Activated CD8-positive, alpha-beta T cell treated with anti-CD3 and anti-CD28 coated beads, Interleukin-2, amount 10 ng/mL, durations not matched to agents 7 days and 5 days (primary cell): Measurements from ENCODE around the gene DDX39A. TPM values are rescaled to one million over a fixed set of nuclear protein-coding genes. Genes with fewer than 3 reads are reported as not detected.
A peak's percentile ranks its signal among the peaks of the same experiment; 100 is the strongest.

Experiments
- ATAC-seq: fragments of 150-1000 bp; cut with Tn5 transposase; one replicate; pipeline ENCODE4 v1.10.0; 2021; ENCODE audit warnings: moderate library complexity
- CTCF ChIA-PET: fragments of 350-600 bp; sonication (Branson Sonifier 250); formaldehyde crosslinking; loops from one replicate; lab custom pipeline; 2021; ENCODE audit warnings: antibody characterized with exemption; lab: Charles Lee
- POLR2A ChIA-PET: fragments of 350-600 bp; sonication (Branson Sonifier 250); formaldehyde crosslinking; loops from one replicate; lab custom pipeline; 2021; ENCODE audit warnings: antibody characterized with exemption; lab: Charles Lee
- DNase-seq: peaks from one replicate; pipeline ENCODE4 v3.0.0-alpha.2; 2020
- H3K27ac Mint-ChIP-seq: one replicate; pipeline ENCODE4 v1.8.0; 2021; ENCODE audit warnings: mild to moderate bottlenecking, mixed read lengths
- H3K27me3 Mint-ChIP-seq: one replicate; pipeline ENCODE4 v1.8.0; 2021; ENCODE audit warnings: low read depth, mixed read lengths
- H3K36me3 Mint-ChIP-seq: one replicate; pipeline ENCODE4 v1.8.0; 2021; ENCODE audit warnings: low read depth, mixed read lengths
- H3K4me1 Mint-ChIP-seq: one replicate; pipeline ENCODE4 v1.8.0; 2021; ENCODE audit warnings: low read depth, mixed read lengths
- H3K4me3 Mint-ChIP-seq: one replicate; pipeline ENCODE4 v1.8.0; 2021; ENCODE audit warnings: mild to moderate bottlenecking, mixed read lengths
- H3K9me3 Mint-ChIP-seq: one replicate; pipeline ENCODE4 v1.8.0; 2022; ENCODE audit warnings: mixed read lengths; ENCODE audit not compliant: insufficient read depth
- total RNA-seq, 2 experiments: library from RNA; stranded (reverse); gene quantifications; one replicate each; pipeline ENCODE4 v1.2.3, GENCODE V29; 2021

The DDX39A gene
- total RNA-seq, 2 experiments from 2014 or later = 309 to 313 TPM

DNA sequence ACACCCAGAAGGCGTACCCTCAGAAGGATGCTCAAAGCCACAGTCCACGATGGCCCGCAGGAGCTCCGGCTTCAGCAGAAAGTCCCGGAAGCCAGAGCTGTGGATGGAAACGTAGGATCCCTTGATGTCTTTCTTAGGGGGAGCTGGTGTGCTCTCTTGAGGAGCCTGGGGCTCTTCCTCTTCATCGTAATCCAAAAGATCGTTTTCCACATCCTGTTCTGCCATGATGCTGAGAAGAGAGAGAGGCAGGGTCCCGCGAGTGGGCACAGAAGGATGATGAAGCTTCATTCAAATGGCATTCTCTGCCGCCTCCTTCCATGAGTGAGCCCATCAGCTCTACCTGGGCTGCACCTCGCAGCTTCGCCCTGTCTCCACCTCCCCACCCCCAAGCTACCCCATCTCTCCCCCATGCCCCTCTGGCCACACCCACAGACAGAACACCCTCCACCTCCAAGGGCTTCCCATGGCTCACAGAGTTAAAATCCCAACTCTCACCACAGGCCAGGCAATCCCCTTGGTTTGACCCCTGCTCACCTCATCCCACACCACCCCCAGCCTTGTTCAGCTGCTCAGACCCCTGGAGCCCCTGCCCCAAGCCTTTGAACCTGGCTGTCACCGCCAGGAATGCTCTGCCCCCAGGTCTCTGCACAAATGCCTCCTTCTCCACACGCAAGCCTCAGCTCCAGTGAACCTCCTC, 6.0 kb downstream of the DDX39A start:
- Mint-ChIP-seq H3K9me3 (no peaks in the 10 kb centered on the region), H3K4me3 (no peak overlapping the region), H3K27ac (peak overlapping the region; percentile 46), H3K27me3 (no peaks in the 10 kb centered on the region), H3K36me3 (peaks cover 87% of the 10 kb centered on the region), H3K4me1 (peaks cover 71% of the 10 kb centered on the region)
- ATAC-seq (no peak), DNase-seq (no peak)
- POLR2A ChIA-PET = interaction anchor here (0.7 to 1.8 kb wide), 5 partner anchors 10 to 31 kb away, joined by 3 to 5 read pairs (median 4); no protein-coding TSS in a partner anchor
- CTCF ChIA-PET = interaction anchor here (1.3 to 1.5 kb wide), 3 partner anchors 47 to 276 kb away, joined by 3 to 4 read pairs (median 3); partner anchors contain the start of gene ASF1B

DNA sequence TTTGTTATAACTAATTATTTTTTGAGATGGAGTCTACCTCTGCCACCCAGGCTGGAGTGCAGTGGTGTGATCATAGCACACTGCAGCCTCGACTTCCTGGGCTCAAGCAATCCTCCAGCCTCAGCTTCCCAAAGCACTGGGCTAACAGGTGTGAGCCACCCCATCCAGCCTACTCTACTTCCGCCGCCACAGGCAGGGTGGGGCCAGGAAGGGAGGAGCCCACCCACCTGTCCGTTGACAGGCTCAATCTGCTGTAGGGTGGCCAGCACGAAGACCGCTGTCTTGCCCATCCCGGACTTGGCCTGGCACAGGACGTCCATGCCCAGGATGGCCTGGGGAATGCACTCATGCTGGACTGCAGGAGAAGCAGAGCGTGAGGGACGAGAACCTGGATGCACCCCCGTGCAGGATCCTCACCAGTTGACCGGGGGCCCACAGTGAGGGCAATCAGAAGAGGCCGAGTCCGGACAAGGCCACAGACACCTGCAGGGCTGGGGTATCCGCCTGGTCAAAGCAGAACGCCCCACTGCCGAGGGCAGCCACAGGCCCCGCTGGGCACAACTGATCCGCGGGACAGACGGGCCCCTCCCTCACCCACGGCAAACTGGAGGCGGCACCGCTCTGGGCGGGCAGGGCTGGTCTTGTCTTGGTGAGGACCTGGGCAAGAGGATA, 6.7 kb downstream of the DDX39A start:
- H3K4me3 Mint-ChIP-seq = no peak overlapping the region
- no peaks in the 10 kb centered on the region for H3K27me3 Mint-ChIP-seq
- ATAC-seq (no peak), DNase-seq (no peak)
- peaks cover 87% of the 10 kb centered on the region for H3K36me3 Mint-ChIP-seq
- H3K27ac Mint-ChIP-seq = no peak overlapping the region
- peaks cover 72% of the 10 kb centered on the region for H3K4me1 Mint-ChIP-seq
- H3K9me3 Mint-ChIP-seq = no peaks in the 10 kb centered on the region
- POLR2A ChIA-PET = interaction anchor here (0.7 kb wide), 1 partner anchor 9 kb away, joined by 5 read pairs; no protein-coding TSS in a partner anchor
- CTCF ChIA-PET = no interaction called here

GRCh38 chr19:14411938-14412245, 7.2 kb downstream of the DDX39A start:
- no peaks in the 10 kb centered on the region for H3K9me3 Mint-ChIP-seq
- DNase-seq (no peak), ATAC-seq (no peak)
- H3K27me3 Mint-ChIP-seq = no peaks in the 10 kb centered on the region
- peaks cover 87% of the 10 kb centered on the region for H3K36me3 Mint-ChIP-seq
- ChIA-PET POLR2A (no interaction called here), CTCF (interaction anchor here (1.3 to 1.4 kb wide), 2 partner anchors 37 to 275 kb away, joined by 3 to 4 read pairs; partner anchors contain the start of gene ASF1B)
- H3K4me3 Mint-ChIP-seq = no peak overlapping the region
- H3K27ac Mint-ChIP-seq = peak overlapping the region; percentile 61
- peaks cover 72% of the 10 kb centered on the region for H3K4me1 Mint-ChIP-seq

GRCh38 chr19:14411161-14411937, 7.8 kb downstream of the DDX39A start:
- H3K4me3 Mint-ChIP-seq = no peak overlapping the region
- ChIA-PET POLR2A (interaction anchor here (0.6 to 1.8 kb wide), 8 partner anchors 9 to 71 kb away, joined by 3 to 6 read pairs (median 4); no protein-coding TSS in a partner anchor), CTCF (interaction anchor here (1.3 to 1.4 kb wide), 2 partner anchors 36 to 275 kb away, joined by 3 to 4 read pairs; partner anchors contain the start of gene ASF1B)
- no peaks in the 10 kb centered on the region for H3K27me3 Mint-ChIP-seq
- ATAC-seq = no peak
- peak overlapping the region; percentile 61 for H3K27ac Mint-ChIP-seq
- DNase-seq = no peak
- peaks cover 87% of the 10 kb centered on the region for H3K36me3 Mint-ChIP-seq
- no peaks in the 10 kb centered on the region for H3K9me3 Mint-ChIP-seq
- peaks cover 66% of the 10 kb centered on the region for H3K4me1 Mint-ChIP-seq

DNA sequence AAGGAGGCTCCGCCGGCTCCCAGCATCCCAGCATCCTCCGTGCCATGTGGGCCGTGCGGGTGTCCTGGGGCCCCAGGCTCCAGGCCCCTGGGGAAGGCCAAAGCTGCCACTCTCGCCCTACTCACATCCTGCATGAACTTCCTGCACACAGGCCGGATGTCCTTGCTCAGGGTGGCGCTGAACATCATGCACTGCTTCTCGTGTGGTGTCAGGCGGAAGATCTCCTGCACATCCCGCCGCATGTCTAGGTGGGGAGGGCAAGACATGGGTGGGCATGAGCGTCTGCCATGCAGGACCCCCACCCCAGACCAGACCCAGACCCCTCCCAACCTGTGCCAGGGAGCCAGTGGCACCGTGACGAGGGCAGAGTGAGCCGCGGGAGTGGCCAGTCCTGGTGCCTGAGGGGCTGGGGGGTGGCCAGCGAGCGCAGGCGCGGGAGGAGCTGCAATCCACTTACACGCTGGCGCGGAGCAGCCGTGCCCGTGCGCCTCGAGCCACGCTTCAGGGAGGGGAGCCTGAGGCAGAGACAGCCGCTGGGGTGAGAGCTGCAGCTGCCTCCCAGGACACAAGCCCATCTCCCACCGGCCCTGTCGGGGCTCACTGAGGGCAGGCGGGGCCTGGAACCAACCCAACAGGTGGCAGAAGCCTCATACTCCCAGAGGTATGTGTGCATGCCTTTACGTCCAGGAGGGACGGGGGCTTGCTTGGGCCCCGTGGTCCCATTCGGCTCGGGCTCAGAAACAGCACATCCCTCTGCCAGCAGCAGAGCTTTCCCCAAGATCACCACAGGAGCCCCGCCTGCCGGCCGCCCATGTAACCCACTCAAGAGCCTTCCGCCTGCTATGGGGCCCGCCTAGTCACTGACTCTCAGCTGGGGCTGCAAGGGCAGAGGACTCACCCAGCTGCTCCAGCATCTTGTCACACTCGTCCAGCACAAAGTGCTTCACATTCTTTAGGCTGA, 8.8 kb downstream of the DDX39A start:
- DNase-seq (peak; percentile 54), ATAC-seq (no peak)
- H3K9me3 Mint-ChIP-seq = no peaks in the 10 kb centered on the region
- peaks cover 85% of the 10 kb centered on the region for H3K36me3 Mint-ChIP-seq
- H3K4me1 Mint-ChIP-seq = peaks cover 63% of the 10 kb centered on the region
- peak overlapping the region; percentile 86 for H3K27ac Mint-ChIP-seq
- H3K4me3 Mint-ChIP-seq = no peak overlapping the region
- POLR2A ChIA-PET = interaction anchor here (0.6 to 3.0 kb wide), 15 partner anchors 8 to 197 kb away, joined by 3 to 20 read pairs (median 4); partner anchors contain the start of genes ADGRE5 and DDX39A
- no peaks in the 10 kb centered on the region for H3K27me3 Mint-ChIP-seq
- CTCF ChIA-PET = interaction anchor here (0.8 to 1.4 kb wide), 6 partner anchors 9 to 274 kb away, joined by 3 to 6 read pairs (median 3); partner anchors contain the start of genes ASF1B and DDX39A

GRCh38 chr19:14409146-14410023, 9.8 kb downstream of the DDX39A start:
- Mint-ChIP-seq H3K27ac (peak overlapping the region; percentile 86), H3K4me1 (peaks cover 58% of the 10 kb centered on the region)
- no peak for ATAC-seq

DNA sequence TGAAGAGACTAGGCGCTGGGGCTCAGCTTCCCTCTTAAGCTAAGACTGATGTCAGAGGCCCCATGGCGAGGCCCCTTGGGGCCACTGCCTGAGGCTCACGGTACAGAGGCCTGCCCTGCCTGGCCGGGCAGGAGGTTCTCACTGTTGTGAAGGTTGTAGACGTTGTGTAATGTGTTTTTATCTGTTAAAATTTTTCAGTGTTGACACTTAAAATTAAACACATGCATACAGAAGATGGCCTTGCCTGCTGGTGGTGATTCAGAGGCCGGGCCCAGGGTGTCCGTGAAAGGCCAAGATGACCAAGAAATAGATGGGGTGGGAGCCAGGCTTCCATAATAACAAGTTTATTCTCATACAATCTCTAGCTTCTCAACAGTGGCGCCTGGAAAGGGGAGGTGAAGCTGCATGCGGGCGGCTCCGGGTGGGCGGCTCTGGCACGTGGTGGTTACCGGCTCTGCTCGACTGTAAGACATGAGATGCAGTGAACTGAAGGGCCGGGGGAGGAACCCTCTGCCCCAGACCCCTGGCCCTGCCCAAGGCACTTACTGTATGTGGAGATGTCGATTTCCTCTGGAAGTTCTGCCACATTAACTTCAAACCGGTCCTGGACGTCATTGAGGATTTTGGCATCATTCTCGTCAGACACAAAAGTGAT, 10.5 kb downstream of the DDX39A start:
- DNase-seq (no peak), ATAC-seq (no peak)
- H3K4me3 Mint-ChIP-seq = no peak overlapping the region
- H3K9me3 Mint-ChIP-seq = no peaks in the 10 kb centered on the region
- peaks cover 54% of the 10 kb centered on the region for H3K4me1 Mint-ChIP-seq
- peak overlapping the region; percentile 47 for H3K27ac Mint-ChIP-seq
- CTCF ChIA-PET = interaction anchor here (4.4 to 9.9 kb wide), 2 partner anchors 45 to 51 kb away, joined by 29 to 123 read pairs; no protein-coding TSS in a partner anchor
- peaks cover 88% of the 10 kb centered on the region for H3K36me3 Mint-ChIP-seq
- H3K27me3 Mint-ChIP-seq = no peaks in the 10 kb centered on the region
- POLR2A ChIA-PET = interaction anchor here (0.9 to 3.0 kb wide), 8 partner anchors 8 to 272 kb away, joined by 3 to 20 read pairs (median 4); partner anchors contain the start of genes ASF1B and DDX39A

More at GRCh38 chr19:14409146-14410023, 9.8 kb downstream of the DDX39A start:
- H3K9me3 Mint-ChIP-seq = no peaks in the 10 kb centered on the region
- no peak for DNase-seq
- peaks cover 87% of the 10 kb centered on the region for H3K36me3 Mint-ChIP-seq
- H3K4me3 Mint-ChIP-seq = peak overlapping the region; percentile 22
- POLR2A ChIA-PET = interaction anchor here (0.8 to 3.0 kb wide), 14 partner anchors 8 to 196 kb away, joined by 3 to 20 read pairs (median 4); partner anchors contain the start of genes ADGRE5 and DDX39A
- CTCF ChIA-PET = interaction anchor here (0.8 to 1.2 kb wide), 4 partner anchors 10 to 273 kb away, joined by 3 to 6 read pairs (median 3); partner anchors contain the start of genes ASF1B and DDX39A
- H3K27me3 Mint-ChIP-seq = no peaks in the 10 kb centered on the region

DNA sequence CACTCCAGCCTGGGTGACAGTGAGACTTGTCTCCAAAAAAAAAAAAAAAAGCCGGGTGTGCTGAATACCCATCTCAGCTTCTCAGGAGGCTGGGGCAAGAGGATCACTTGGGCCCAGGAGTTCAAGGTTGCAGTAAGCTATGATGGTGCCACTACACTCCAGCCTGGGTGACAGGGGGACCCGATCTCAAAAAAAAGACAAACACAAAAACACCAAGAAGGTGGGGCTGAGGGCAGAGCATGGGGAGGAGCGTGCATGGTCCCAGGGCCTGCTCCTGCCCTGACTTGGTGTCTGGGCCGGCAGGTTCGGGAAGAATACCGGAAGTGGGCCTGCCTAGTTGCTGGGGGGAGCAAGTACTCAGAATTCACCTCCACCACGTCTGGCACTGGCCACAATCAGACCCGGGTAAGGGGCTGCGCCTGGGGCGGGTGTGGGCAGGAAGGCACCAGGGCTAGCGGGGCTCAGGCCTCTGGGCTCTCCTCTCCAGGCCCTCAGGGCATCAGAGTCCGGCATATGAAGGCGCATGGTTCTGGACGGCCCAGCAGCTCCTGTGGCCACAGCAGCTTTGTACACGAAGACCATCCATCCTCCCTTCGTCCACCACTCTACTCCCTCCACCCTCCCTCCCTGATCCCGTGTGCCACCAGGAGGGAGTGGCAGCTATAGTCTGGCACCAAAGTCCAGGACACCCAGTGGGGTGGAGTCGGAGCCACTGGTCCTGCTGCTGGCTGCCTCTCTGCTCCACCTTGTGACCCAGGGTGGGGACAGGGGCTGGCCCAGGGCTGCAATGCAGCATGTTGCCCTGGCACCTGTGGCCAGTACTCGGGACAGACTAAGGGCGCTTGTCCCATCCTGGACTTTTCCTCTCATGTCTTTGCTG, 11.3 kb downstream of the DDX39A start:
- peaks cover 80% of the 10 kb centered on the region for H3K36me3 Mint-ChIP-seq
- no peak for ATAC-seq
- H3K4me1 Mint-ChIP-seq = peaks cover 46% of the 10 kb centered on the region
- POLR2A ChIA-PET = interaction anchor here (1.1 to 3.0 kb wide), 5 partner anchors 9 to 271 kb away, joined by 3 to 20 read pairs (median 4); partner anchors contain the start of genes ASF1B and DDX39A
- peak overlapping the region; percentile 47 for H3K27ac Mint-ChIP-seq
- H3K9me3 Mint-ChIP-seq = no peaks in the 10 kb centered on the region
- H3K27me3 Mint-ChIP-seq = no peaks in the 10 kb centered on the region
- peak overlapping the region; percentile 40 for H3K4me3 Mint-ChIP-seq
- CTCF ChIA-PET = interaction anchor here (1.6 to 9.9 kb wide), 6 partner anchors 17 to 64 kb away, joined by 6 to 123 read pairs (median 22); partner anchors contain the start of gene ADGRE5
- no peak for DNase-seq
